ENCODE data around the gene TDRD3. TPM values are rescaled to one million over a fixed set of nuclear protein-coding genes. Genes with fewer than 3 reads are reported as not detected.

The TDRD3 gene
- total and polyA plus RNA-seq, 2 donors (not counting 1 experiment from before 2014, with no cell fraction given) = 5.6 to 23.7 TPM

DNA sequence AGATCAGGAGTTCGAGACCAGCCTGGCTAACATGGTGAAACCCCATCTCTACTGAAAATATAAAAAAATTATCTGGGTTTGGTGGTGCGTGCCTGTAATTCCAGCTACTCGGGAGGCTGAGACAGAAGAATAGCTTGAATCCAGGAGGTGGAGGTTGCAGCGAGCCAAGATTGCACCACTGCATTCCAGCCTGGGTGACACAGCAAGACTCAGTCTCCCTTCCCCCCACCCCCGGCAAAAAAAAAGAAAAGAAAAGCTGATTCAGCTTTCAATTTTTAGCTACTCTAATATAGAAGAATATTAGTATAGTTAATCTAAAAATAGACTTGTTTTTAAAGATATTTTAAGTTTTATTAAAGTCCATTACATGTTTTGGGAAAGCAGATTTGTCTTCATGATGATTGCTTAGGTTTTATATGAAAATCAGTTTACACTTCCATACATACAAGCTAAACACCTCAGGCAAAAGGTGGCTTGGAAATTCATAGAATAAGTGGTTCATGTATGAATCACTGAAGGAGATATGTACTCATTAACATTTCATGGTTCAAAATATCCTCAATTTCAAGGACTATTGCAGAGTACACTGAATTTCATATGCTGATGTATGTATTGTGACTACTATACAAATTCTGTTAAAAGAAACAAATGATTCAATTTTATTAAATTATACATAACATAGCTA, 165.2 kb downstream of the TDRD3 start:
- Mint-ChIP-seq H3K9me3 (ENCODE audit: insufficient read depth) (no peaks in the 10 kb centered on the region), H3K27me3 (no peaks in the 10 kb centered on the region), H3K4me3 (no peak overlapping the region), H3K27ac (no peak overlapping the region), H3K4me1 (no peaks in the 10 kb centered on the region)
- intact Hi-C loops (cut with micrococcal nuclease) = no loop called here
- no peaks in the 10 kb centered on the region for H3K27me3 ChIP-seq (replicated peaks in 1 of 4; ENCODE audit: control extremely low read depth in 1 of 4, control insufficient read depth in 3 of 4, insufficient read depth in 4 of 4, low read length in 3 of 4)
- no peak overlapping the region for H3K9ac ChIP-seq (ENCODE audit: low read length)
- no peaks in the 10 kb centered on the region for H3K9me3 ChIP-seq (ENCODE audit: control extremely low read depth in 1 of 3, control insufficient read depth in 2 of 3, insufficient read depth in 1 of 3, low read length in 2 of 3)
- no CpG with 5 or more reads among the region's 5 CpGs for WGBS (ENCODE audit: insufficient coverage)
- H3K36me3 ChIP-seq (replicated peaks in 1 of 2; ENCODE audit: control extremely low read depth in 1 of 2, control insufficient read depth in 1 of 2, extremely low read depth in 1 of 2, insufficient read depth in 2 of 2, low read length in 1 of 2) = no peaks in the 10 kb centered on the region
- no peak for DNase-seq
- no peak overlapping the region for H3K4me3 ChIP-seq (ENCODE audit: control extremely low read depth in 1 of 5, extremely low read depth in 1 of 5, insufficient read depth in 1 of 5, low read depth in 2 of 5, low read length in 4 of 5)
- TF ChIP-seq EZH2 (IDR thresholded peaks at IDR 0.05; ENCODE audit: borderline replicate concordance, insufficient read depth, low read depth, low read length, poor library complexity, severe bottlenecking) (no peak), CTCF (IDR thresholded peaks at IDR 0.05) (no peak)
- no peak for ATAC-seq (ENCODE audit: low read depth)
- H4K20me1 ChIP-seq (ENCODE audit: control insufficient read depth, insufficient read depth, low read length, poor library complexity, severe bottlenecking) = no peaks in the 10 kb centered on the region
- POLR2A ChIA-PET = no interaction called here
- no peaks in the 10 kb centered on the region for H3K79me2 ChIP-seq (ENCODE audit: control insufficient read depth, insufficient read depth, low read length)
- H3K4me1 ChIP-seq (ENCODE audit: control insufficient read depth in 2 of 2, insufficient read depth in 2 of 2, low read length in 2 of 2) = no peaks in the 10 kb centered on the region
- H3K4me2 ChIP-seq (replicated peaks; ENCODE audit: low read depth, low read length, poor library complexity, severe bottlenecking) = no peak overlapping the region
- CTCF ChIA-PET = interaction anchor here (0.8 kb wide), 1 partner anchor 11 kb away, joined by 3 read pairs; no protein-coding TSS in a partner anchor
- no peak overlapping the region for H3K27ac ChIP-seq (ENCODE audit: low read length in 2 of 2)
- no peak overlapping the region for H2AFZ ChIP-seq (ENCODE audit: insufficient read depth, low read depth, low read length, poor library complexity, severe bottlenecking)

DNA sequence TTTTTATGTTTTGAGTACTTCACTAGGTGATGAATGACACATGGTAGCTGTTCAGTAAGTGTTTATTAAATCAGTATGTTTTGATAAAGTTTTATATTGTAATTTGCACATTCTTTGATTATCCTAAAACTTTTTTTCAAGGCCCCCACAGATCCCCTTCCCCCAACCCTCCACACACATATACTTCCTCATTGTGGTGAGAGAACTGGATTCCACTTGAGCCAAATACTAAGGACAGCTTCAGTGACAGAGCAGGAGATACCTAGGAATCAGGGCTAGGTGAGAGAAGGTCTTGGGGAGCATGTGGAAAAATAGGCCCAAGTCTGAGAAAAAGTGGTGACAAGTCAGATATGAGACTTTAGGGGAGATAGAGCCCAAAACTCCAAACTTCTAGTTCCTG, 174.6 kb downstream of the TDRD3 start:
- Mint-ChIP-seq H3K27ac (no peak overlapping the region), H3K9me3 (ENCODE audit: insufficient read depth) (peaks cover 2% of the 10 kb centered on the region), H3K4me3 (no peak overlapping the region), H3K4me1 (no peaks in the 10 kb centered on the region), H3K27me3 (no peaks in the 10 kb centered on the region)
- Histone ChIP-seq H3K9ac (ENCODE audit: low read length) (no peak overlapping the region), H3K9me3 (ENCODE audit: control extremely low read depth in 1 of 3, control insufficient read depth in 2 of 3, insufficient read depth in 1 of 3, low read length in 2 of 3) (peaks cover 0 to 4% (median 0%) of the 10 kb centered on the region in 3 donors), H4K20me1 (ENCODE audit: control insufficient read depth, insufficient read depth, low read length, poor library complexity, severe bottlenecking) (no peaks in the 10 kb centered on the region), H3K4me1 (ENCODE audit: control insufficient read depth in 2 of 2, insufficient read depth in 2 of 2, low read length in 2 of 2) (no peaks in the 10 kb centered on the region), H3K27me3 (replicated peaks in 1 of 4; ENCODE audit: control extremely low read depth in 1 of 4, control insufficient read depth in 3 of 4, insufficient read depth in 4 of 4, low read length in 3 of 4) (no peaks in the 10 kb centered on the region), H2AFZ (ENCODE audit: insufficient read depth, low read depth, low read length, poor library complexity, severe bottlenecking) (no peak overlapping the region), H3K27ac (ENCODE audit: low read length in 2 of 2) (no peak overlapping the region), H3K36me3 (replicated peaks in 1 of 2; ENCODE audit: control extremely low read depth in 1 of 2, control insufficient read depth in 1 of 2, extremely low read depth in 1 of 2, insufficient read depth in 2 of 2, low read length in 1 of 2) (peaks cover 0 to 18% of the 10 kb centered on the region in 2 experiments), H3K4me3 (ENCODE audit: control extremely low read depth in 1 of 5, extremely low read depth in 1 of 5, insufficient read depth in 1 of 5, low read depth in 2 of 5, low read length in 4 of 5) (no peak overlapping the region), H3K79me2 (ENCODE audit: control insufficient read depth, insufficient read depth, low read length) (no peaks in the 10 kb centered on the region), H3K4me2 (replicated peaks; ENCODE audit: low read depth, low read length, poor library complexity, severe bottlenecking) (no peak overlapping the region)
- ChIA-PET POLR2A (no interaction called here), CTCF (no interaction called here)
- DNase-seq (no peak), ATAC-seq (ENCODE audit: low read depth) (no peak)
- TF ChIP-seq CTCF (IDR thresholded peaks at IDR 0.05) (no peak), EZH2 (IDR thresholded peaks at IDR 0.05; ENCODE audit: borderline replicate concordance, insufficient read depth, low read depth, low read length, poor library complexity, severe bottlenecking) (no peak)
- intact Hi-C loops (cut with micrococcal nuclease) = no loop called here

Data from B cell (primary cell).